CD4-positive, alpha-beta memory T cell (primary cell): Measurements from ENCODE around the gene USH1C. TPM values are rescaled to one million over a fixed set of nuclear protein-coding genes. Genes with fewer than 3 reads are reported as not detected.

Experiments used
- CTCF ChIA-PET: fragments of 350-600 bp; sonication (Branson Sonifier 250); formaldehyde crosslinking; loops from one replicate; lab custom pipeline; 2021; ENCODE audit warnings: inconsistent platforms; ENCODE audit not compliant: partially characterized antibody; lab: Charles Lee
- POLR2A ChIA-PET: fragments of 350-600 bp; sonication (Branson Sonifier 250); formaldehyde crosslinking; loops from one replicate; lab custom pipeline; 2021; ENCODE audit not compliant: partially characterized antibody; lab: Charles Lee
- DNase-seq, 5 donors: peaks; one replicate each; pipeline versions ENCODE4 v3.0.0 to v3.0.0-alpha.2; 2020 to 2022; ENCODE audit warnings: mixed read lengths in 1 of 5
- H3K27ac ChIP-seq: one replicate; pipeline ENCODE4 v1.7.0; 2013; ENCODE audit warnings: low read depth, low read length
- H3K27me3 ChIP-seq: 2 replicates; pipeline ENCODE4 v1.7.0; 2013; ENCODE audit warnings: mild to moderate bottlenecking, low read length, moderate library complexity; ENCODE audit not compliant: insufficient read depth
- H3K36me3 ChIP-seq: 2 replicates; pipeline ENCODE4 v1.7.0; 2013; ENCODE audit warnings: mild to moderate bottlenecking, low read length, moderate library complexity; ENCODE audit not compliant: insufficient read depth
- H3K4me1 ChIP-seq: 2 replicates; pipeline ENCODE4 v1.7.0; 2013; ENCODE audit warnings: mild to moderate bottlenecking, low read length, moderate library complexity; ENCODE audit not compliant: insufficient read depth
- H3K4me3 ChIP-seq, 2 donors: one replicate each; pipeline ENCODE4 v1.7.0; 2013; ENCODE audit warnings: low read length in 2 of 2, mild to moderate bottlenecking in 1 of 2
- H3K9me3 ChIP-seq, 2 donors: one replicate each; pipeline ENCODE4 v1.7.0; 2013; ENCODE audit warnings: low read length in 2 of 2, control low read depth in 1 of 2; ENCODE audit not compliant: control insufficient read depth in 1 of 2
- H3K27ac Mint-ChIP-seq, 7 donors: one replicate each; pipeline ENCODE4 v1.8.0; 2020 to 2021; ENCODE audit warnings: mixed read lengths in 7 of 7, mild to moderate bottlenecking in 6 of 7, inconsistent platforms in 3 of 7, moderate library complexity in 3 of 7
- H3K27me3 Mint-ChIP-seq, 2 donors: one replicate each; pipeline ENCODE4 v1.8.0; 2020 to 2021; ENCODE audit warnings: mixed read lengths in 2 of 2
- H3K36me3 Mint-ChIP-seq, 2 donors: one replicate each; pipeline ENCODE4 v1.8.0; 2020 to 2021; ENCODE audit warnings: mixed read lengths in 2 of 2, inconsistent platforms in 1 of 2, mild to moderate bottlenecking in 1 of 2
- H3K4me1 Mint-ChIP-seq, 4 donors: one replicate each; pipeline ENCODE4 v1.8.0; 2020 to 2021; ENCODE audit warnings: mixed read lengths in 4 of 4, mild to moderate bottlenecking in 1 of 4
- H3K4me3 Mint-ChIP-seq, 8 donors: one replicate each; pipeline ENCODE4 v1.8.0; 2020 to 2021; ENCODE audit warnings: mixed read lengths in 8 of 8, mild to moderate bottlenecking in 7 of 8, moderate library complexity in 6 of 8, inconsistent platforms in 3 of 8
- H3K9me3 Mint-ChIP-seq, 8 donors: one replicate each; pipeline ENCODE4 v1.8.0; 2020 to 2021; ENCODE audit warnings: mixed read lengths in 8 of 8, mild to moderate bottlenecking in 5 of 8, inconsistent platforms in 3 of 8, moderate library complexity in 1 of 8
- intact Hi-C: fragments of 100-400 bp; cut with micrococcal nuclease; formaldehyde crosslinking; loops from one replicate; pipeline ENCODE4 v1.15.1; 2023
- polyA plus RNA-seq, 2 donors: library from polyadenylated mRNA; unstranded; fragments of 300-500 nt; fragmentation: Illumina TruSeq; gene quantifications; one replicate each; pipeline ENCODE4 v1.2.3, GENCODE V29; 2021
- total RNA-seq, 2 experiments: library from RNA; stranded (reverse); gene quantifications; one replicate each; pipeline ENCODE4 v1.2.3, GENCODE V29; 2021

USH1C gene
- total RNA-seq (not detected), polyA plus RNA-seq (not detected)

DNA sequence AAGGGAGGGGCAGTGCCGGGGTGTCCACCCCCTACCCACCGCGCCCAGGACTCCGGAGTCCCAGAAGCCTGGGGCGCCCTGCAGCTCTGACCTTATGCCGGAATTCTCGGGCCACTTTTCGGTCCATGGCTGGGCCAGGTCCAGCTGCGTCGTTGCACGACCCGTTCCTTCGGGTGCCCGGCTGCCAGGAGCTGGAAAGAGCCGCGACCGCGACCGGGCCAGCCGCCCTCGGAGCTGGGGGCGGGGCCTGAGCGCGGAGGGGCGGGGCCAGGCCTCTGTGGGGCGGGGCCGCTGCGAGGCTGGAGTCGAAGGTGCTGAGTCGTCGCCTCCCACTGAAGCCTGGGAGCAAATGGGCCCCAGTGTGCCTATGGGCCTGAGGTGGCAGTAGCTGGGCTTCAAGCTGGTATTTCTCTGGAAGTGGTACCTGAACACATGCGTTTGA, at the start of gene USH1C:
TSS of gene USH1C (minus strand) at position 236 of the 442 bp plus-strand sequence. CDS start at position 127, 109 bp downstream.
- Mint-ChIP-seq H3K27me3 (peaks cover 19 to 28% of the 10 kb centered on the region in 2 donors), H3K4me3 (peak within 1 kb of the TSS in 5 of 8 donors; percentile 22 to 36 (median 24))

GRCh38 chr11:17593466-17594245, 49.4 kb upstream of the USH1C start:
- Mint-ChIP-seq H3K9me3 (peaks cover 0 to 3% (median 0%) of the 10 kb centered on the region in 8 donors), H3K27ac (no peak overlapping the region), H3K27me3 (peaks cover 0 to 3% of the 10 kb centered on the region in 2 donors), H3K4me3 (no peak overlapping the region), H3K36me3 (no peaks in the 10 kb centered on the region), H3K4me1 (no peaks in the 10 kb centered on the region)
- no peaks in the 10 kb centered on the region for H3K27me3 ChIP-seq
- CTCF ChIA-PET: interaction anchor here (0.5 kb wide), 1 partner anchor 171 kb away, joined by 3 read pairs; no protein-coding TSS in a partner anchor
- DNase-seq: no peak
- H3K36me3 ChIP-seq: no peaks in the 10 kb centered on the region
- H3K27ac ChIP-seq: no peak overlapping the region
- H3K4me1 ChIP-seq: no peaks in the 10 kb centered on the region
- no peaks in the 10 kb centered on the region for H3K9me3 ChIP-seq
- H3K4me3 ChIP-seq: no peak overlapping the region
- POLR2A ChIA-PET: no interaction called here
- intact Hi-C loops: no loop called here

More for the DNA sequence above, at the start of gene USH1C:
- ChIA-PET CTCF (no interaction called here), POLR2A (no interaction called here)
- Mint-ChIP-seq H3K4me1 (peaks cover 1 to 4% (median 3%) of the 10 kb centered on the region in 4 donors), H3K36me3 (no peaks in the 10 kb centered on the region), H3K9me3 (no peaks in the 10 kb centered on the region), H3K27ac (no peak within 1 kb of the TSS)
- DNase-seq: no peak
- Histone ChIP-seq H3K27me3 (no peaks in the 10 kb centered on the region), H3K27ac (no peak within 1 kb of the TSS), H3K9me3 (no peaks in the 10 kb centered on the region), H3K4me1 (no peaks in the 10 kb centered on the region), H3K36me3 (no peaks in the 10 kb centered on the region), H3K4me3 (no peak within 1 kb of the TSS)
- intact Hi-C loops: no loop called here

- Mint-ChIP-seq H3K9me3 (peaks cover 0 to 3% (median 0%) of the 10 kb centered on the region in 8 donors), H3K27ac (no peak overlapping the region), H3K36me3 (no peaks in the 10 kb centered on the region), H3K27me3 (peaks cover 2 to 6% of the 10 kb centered on the region in 2 donors), H3K4me1 (no peaks in the 10 kb centered on the region), H3K4me3 (no peak overlapping the region)
- intact Hi-C loops: no loop called here
- no peak for DNase-seq
- no peaks in the 10 kb centered on the region for H3K4me1 ChIP-seq
- no peaks in the 10 kb centered on the region for H3K9me3 ChIP-seq
- ChIA-PET CTCF (interaction anchor here (2.1 kb wide), 1 partner anchor 11 kb away, joined by 9 read pairs; no protein-coding TSS in a partner anchor), POLR2A (no interaction called here)
- H3K27ac ChIP-seq: no peak overlapping the region
- H3K4me3 ChIP-seq: no peak overlapping the region
- H3K27me3 ChIP-seq: no peaks in the 10 kb centered on the region
- H3K36me3 ChIP-seq: no peaks in the 10 kb centered on the region
Observed at GRCh38 chr11:17591293-17591692, 47.1 kb upstream of the USH1C start.

DNA sequence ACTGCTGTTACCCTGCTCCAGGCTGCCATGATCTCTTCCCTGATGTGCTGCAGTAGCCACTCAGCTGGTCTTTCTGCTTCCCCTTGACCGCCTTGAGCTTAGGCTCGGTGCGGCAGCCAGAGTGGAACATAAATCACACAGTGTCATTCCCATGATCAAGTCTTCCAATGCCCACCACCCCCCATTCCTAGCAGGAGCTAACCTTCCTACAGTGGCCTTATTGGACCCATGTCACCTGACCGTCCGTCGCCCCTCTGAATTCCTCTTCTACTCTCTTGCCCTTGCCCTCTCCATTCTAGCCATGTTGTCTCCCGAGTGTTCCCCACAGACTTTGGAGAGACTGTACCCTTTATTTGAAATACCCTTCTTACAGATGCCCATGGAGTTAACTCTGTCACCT, 46.2 kb upstream of the USH1C start:
- CTCF ChIA-PET: no interaction called here
- intact Hi-C loops: no loop called here
- Mint-ChIP-seq H3K4me1 (no peaks in the 10 kb centered on the region), H3K27ac (no peak overlapping the region), H3K9me3 (peaks cover 0 to 3% (median 0%) of the 10 kb centered on the region in 8 donors), H3K27me3 (peaks cover 2 to 6% of the 10 kb centered on the region in 2 donors), H3K36me3 (no peaks in the 10 kb centered on the region), H3K4me3 (no peak overlapping the region)
- Histone ChIP-seq H3K27ac (no peak overlapping the region), H3K4me1 (no peaks in the 10 kb centered on the region), H3K36me3 (no peaks in the 10 kb centered on the region), H3K4me3 (no peak overlapping the region), H3K27me3 (no peaks in the 10 kb centered on the region), H3K9me3 (no peaks in the 10 kb centered on the region)
- no peak for DNase-seq
- POLR2A ChIA-PET: no interaction called here

- no peak overlapping the region for H3K27ac ChIP-seq
- H3K4me3 ChIP-seq: no peak overlapping the region
- intact Hi-C loops: no loop called here
- CTCF ChIA-PET: no interaction called here
- DNase-seq: no peak
- H3K27me3 ChIP-seq: no peaks in the 10 kb centered on the region
- H3K4me1 ChIP-seq: no peaks in the 10 kb centered on the region
- no peaks in the 10 kb centered on the region for H3K9me3 ChIP-seq
- H3K9me3 Mint-ChIP-seq: no peaks in the 10 kb centered on the region
- POLR2A ChIA-PET: no interaction called here
- H3K27ac Mint-ChIP-seq: no peak overlapping the region
- H3K4me1 Mint-ChIP-seq: no peaks in the 10 kb centered on the region
- no peaks in the 10 kb centered on the region for H3K36me3 ChIP-seq
- peaks cover 2 to 5% of the 10 kb centered on the region in 2 donors for H3K27me3 Mint-ChIP-seq
- H3K36me3 Mint-ChIP-seq: no peaks in the 10 kb centered on the region
- H3K4me3 Mint-ChIP-seq: no peak overlapping the region
Observed at GRCh38 chr11:17588721-17589120, 44.5 kb upstream of the USH1C start.

DNA sequence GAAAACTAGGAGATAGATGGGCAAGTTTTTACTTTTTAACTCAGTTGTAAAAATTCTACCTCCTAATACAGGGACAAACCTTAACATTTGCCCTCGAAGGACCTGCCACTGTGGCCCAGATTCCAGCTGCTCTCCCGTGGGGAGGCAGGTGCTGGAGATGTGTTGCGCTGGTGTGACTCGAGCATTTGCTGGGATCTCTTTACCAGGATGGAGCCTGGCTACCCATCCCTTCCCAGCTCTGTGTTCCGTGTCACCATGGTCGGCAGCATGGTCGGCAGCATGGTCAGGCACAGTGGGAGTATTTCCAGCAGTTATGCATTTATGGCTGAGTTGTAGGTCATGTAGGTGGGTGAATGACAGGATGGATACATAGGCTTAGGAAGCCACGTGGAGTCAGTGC, 44.0 kb upstream of the USH1C start:
- intact Hi-C loops: no loop called here
- Histone ChIP-seq H3K27me3 (no peaks in the 10 kb centered on the region), H3K27ac (no peak overlapping the region), H3K9me3 (no peaks in the 10 kb centered on the region), H3K36me3 (no peaks in the 10 kb centered on the region), H3K4me1 (no peaks in the 10 kb centered on the region), H3K4me3 (no peak overlapping the region)
- H3K36me3 Mint-ChIP-seq: no peaks in the 10 kb centered on the region
- ChIA-PET CTCF (no interaction called here), POLR2A (no interaction called here)
- no peak overlapping the region for H3K27ac Mint-ChIP-seq
- no peaks in the 10 kb centered on the region for H3K9me3 Mint-ChIP-seq
- no peaks in the 10 kb centered on the region for H3K4me1 Mint-ChIP-seq
- H3K27me3 Mint-ChIP-seq: peaks cover 2 to 5% of the 10 kb centered on the region in 2 donors
- no peak for DNase-seq
- no peak overlapping the region for H3K4me3 Mint-ChIP-seq

GRCh38 chr11:17585911-17586695, 41.9 kb upstream of the USH1C start:
- Mint-ChIP-seq H3K27ac (no peak overlapping the region), H3K4me3 (no peak overlapping the region), H3K9me3 (no peaks in the 10 kb centered on the region), H3K36me3 (no peaks in the 10 kb centered on the region), H3K27me3 (peaks cover 2 to 5% of the 10 kb centered on the region in 2 donors), H3K4me1 (no peaks in the 10 kb centered on the region)
- intact Hi-C loops: no loop called here
- Histone ChIP-seq H3K4me3 (no peak overlapping the region), H3K36me3 (no peaks in the 10 kb centered on the region), H3K27ac (no peak overlapping the region), H3K4me1 (no peaks in the 10 kb centered on the region), H3K27me3 (no peaks in the 10 kb centered on the region), H3K9me3 (no peaks in the 10 kb centered on the region)
- POLR2A ChIA-PET: no interaction called here
- no peak for DNase-seq
- CTCF ChIA-PET: no interaction called here
